Suppressor macrophage (primary cell): ENCODE measurements around the gene DAGLA.

ENCODE experiments used
- DNase-seq, 4 experiments: peaks; one replicate each; pipeline ENCODE4 v3.0.0-alpha.2; 2020 to 2022

Gene DAGLA

GRCh38 chr11:61730240-61730994 lies 50.2 kb downstream of the DAGLA start:
- DNase-seq, result no peak

GRCh38 chr11:61731211-61731951 lies 51.2 kb downstream of the DAGLA start:
- DNase-seq, result no peak

GRCh38 chr11:61731952-61732675 lies 51.9 kb downstream of the DAGLA start:
- DNase-seq, result no peak

GRCh38 chr11:61732705-61733104 lies 52.5 kb downstream of the DAGLA start:
- peak; percentile 39 to 74 (median 55) for DNase-seq

GRCh38 chr11:61733120-61733978 lies 53.2 kb downstream of the DAGLA start:
- peak; percentile 93 to 95 (median 94) for DNase-seq

- no peak for DNase-seq
Measured at GRCh38 chr11:61734767-61735166, 54.6 kb downstream of the DAGLA start.

- no peak for DNase-seq
Measured at GRCh38 chr11:61735391-61735790, 55.2 kb downstream of the DAGLA start.

- no peak for DNase-seq
Measured at GRCh38 chr11:61736310-61736709, 56.1 kb downstream of the DAGLA start.

GRCh38 chr11:61737131-61737530 lies 56.9 kb downstream of the DAGLA start:
- no peak for DNase-seq

- DNase-seq, result no peak
Measured at GRCh38 chr11:61737636-61738386, 57.6 kb downstream of the DAGLA start.

GRCh38 chr11:61738776-61739175 lies 58.6 kb downstream of the DAGLA start:
- no peak for DNase-seq

- no peak for DNase-seq
Measured at GRCh38 chr11:61739413-61739812, 59.2 kb downstream of the DAGLA start.

GRCh38 chr11:61739966-61740365 lies 59.8 kb downstream of the DAGLA start:
- DNase-seq, result no peak

- peak; percentile 78 to 89 (median 87) for DNase-seq
Measured at GRCh38 chr11:61742391-61742790, 62.2 kb downstream of the DAGLA start.

GRCh38 chr11:61743486-61744095 lies 63.4 kb downstream of the DAGLA start:
- no peak for DNase-seq

- no peak for DNase-seq
Measured at GRCh38 chr11:61744181-61744580, 64.0 kb downstream of the DAGLA start.

GRCh38 chr11:61744609-61745156 lies 64.5 kb downstream of the DAGLA start:
- DNase-seq, result no peak

- DNase-seq, result no peak
Measured at GRCh38 chr11:61745781-61746441, 65.7 kb downstream of the DAGLA start.

GRCh38 chr11:61746442-61747191 lies 66.4 kb downstream of the DAGLA start:
- no peak for DNase-seq
